ENCODE data around the gene FBXO3. TPM values are rescaled to one million over a fixed set of nuclear protein-coding genes. Genes with fewer than 3 reads are reported as not detected.

Gene FBXO3
- total and polyA plus RNA-seq, 9 of the 15 experiments (the other 6 are each of a cell fraction or from before 2014, with no cell fraction given), result 11.6 to 59.3 (median 29.2) TPM

DNA sequence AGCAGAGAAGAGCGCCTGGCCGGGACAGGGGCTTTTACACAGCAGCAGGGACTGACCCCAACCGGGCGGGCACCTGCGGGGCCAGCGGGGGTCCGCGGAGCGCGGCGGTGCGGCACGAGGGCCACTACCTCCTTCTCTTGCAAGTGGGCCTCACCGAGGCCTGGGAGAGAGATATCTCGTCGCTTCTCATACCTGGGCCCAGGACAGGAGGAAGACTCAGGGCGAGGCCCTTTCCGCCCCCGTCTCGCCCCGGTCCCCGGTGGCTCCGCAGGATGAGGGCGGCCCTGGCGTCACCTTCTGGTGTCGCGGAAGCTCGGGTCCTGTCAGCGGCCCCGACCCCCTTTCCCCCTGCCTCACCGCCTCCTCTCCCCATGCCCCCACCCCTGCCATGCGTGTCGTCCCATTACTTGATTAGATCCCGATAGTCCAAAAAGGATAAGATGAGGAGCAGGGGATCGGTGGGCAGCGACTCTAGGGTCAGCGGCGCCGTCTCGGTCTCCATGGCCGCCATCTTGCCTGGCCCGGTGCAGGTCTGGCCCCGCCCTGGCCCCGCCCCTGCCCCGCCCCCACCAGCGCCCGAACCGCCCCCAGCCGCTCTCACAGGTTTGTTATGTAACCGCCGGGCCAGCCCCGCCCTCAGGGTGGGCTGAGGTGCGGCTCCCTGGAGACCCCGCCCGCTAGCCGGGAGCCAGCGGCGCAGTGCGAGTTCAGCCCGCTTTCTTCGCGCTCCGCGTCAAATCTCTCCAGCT, at the start of gene FBXO3 (continued):
- TF ChIP-seq, protein P1, sequence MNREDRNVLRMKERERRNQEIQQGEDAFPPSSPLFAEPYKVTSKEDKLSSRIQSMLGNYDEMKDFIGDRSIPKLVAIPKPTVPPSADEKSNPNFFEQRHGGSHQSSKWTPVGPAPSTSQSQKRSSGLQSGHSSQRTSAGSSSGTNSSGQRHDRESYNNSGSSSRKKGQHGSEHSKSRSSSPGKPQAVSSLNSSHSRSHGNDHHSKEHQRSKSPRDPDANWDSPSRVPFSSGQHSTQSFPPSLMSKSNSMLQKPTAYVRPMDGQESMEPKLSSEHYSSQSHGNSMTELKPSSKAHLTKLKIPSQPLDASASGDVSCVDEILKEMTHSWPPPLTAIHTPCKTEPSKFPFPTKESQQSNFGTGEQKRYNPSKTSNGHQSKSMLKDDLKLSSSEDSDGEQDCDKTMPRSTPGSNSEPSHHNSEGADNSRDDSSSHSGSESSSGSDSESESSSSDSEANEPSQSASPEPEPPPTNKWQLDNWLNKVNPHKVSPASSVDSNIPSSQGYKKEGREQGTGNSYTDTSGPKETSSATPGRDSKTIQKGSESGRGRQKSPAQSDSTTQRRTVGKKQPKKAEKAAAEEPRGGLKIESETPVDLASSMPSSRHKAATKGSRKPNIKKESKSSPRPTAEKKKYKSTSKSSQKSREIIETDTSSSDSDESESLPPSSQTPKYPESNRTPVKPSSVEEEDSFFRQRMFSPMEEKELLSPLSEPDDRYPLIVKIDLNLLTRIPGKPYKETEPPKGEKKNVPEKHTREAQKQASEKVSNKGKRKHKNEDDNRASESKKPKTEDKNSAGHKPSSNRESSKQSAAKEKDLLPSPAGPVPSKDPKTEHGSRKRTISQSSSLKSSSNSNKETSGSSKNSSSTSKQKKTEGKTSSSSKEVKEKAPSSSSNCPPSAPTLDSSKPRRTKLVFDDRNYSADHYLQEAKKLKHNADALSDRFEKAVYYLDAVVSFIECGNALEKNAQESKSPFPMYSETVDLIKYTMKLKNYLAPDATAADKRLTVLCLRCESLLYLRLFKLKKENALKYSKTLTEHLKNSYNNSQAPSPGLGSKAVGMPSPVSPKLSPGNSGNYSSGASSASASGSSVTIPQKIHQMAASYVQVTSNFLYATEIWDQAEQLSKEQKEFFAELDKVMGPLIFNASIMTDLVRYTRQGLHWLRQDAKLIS (CRISPR knock-in tag; IDR thresholded peaks at IDR 0.05), result no peak
- TF ChIP-seq TARDBP (IDR thresholded peaks at IDR 0.05) (no peak), HDAC1 (IDR thresholded peaks at IDR 0.05) (no peak), NR3C1 (CRISPR knock-in tag; IDR thresholded peaks at IDR 0.05) (no peak), ZNF311 (CRISPR knock-in tag; IDR thresholded peaks at IDR 0.05) (no peak), KLF10 (CRISPR knock-in tag; IDR thresholded peaks at IDR 0.05) (no peak), CHD1 (IDR thresholded peaks at IDR 0.05; ENCODE audit: low read length) (no peak), MEF2A (IDR thresholded peaks at IDR 0.05; ENCODE audit: control insufficient read depth, low read depth, low read length) (no peak), KAT2B (IDR thresholded peaks at IDR 0.05; ENCODE audit: low read depth, low read length) (no peak), C11orf30 (IDR thresholded peaks at IDR 0.05; ENCODE audit: low read depth) (no peak), NFATC3 (IDR thresholded peaks at IDR 0.05) (no peak), IRF2 (CRISPR knock-in tag; IDR thresholded peaks at IDR 0.05) (no peak), ZNF239 (CRISPR knock-in tag; IDR thresholded peaks at IDR 0.05) (no peak), ZNF24 (IDR thresholded peaks at IDR 0.05) (no peak)
- TF ChIP-seq, protein P2, sequence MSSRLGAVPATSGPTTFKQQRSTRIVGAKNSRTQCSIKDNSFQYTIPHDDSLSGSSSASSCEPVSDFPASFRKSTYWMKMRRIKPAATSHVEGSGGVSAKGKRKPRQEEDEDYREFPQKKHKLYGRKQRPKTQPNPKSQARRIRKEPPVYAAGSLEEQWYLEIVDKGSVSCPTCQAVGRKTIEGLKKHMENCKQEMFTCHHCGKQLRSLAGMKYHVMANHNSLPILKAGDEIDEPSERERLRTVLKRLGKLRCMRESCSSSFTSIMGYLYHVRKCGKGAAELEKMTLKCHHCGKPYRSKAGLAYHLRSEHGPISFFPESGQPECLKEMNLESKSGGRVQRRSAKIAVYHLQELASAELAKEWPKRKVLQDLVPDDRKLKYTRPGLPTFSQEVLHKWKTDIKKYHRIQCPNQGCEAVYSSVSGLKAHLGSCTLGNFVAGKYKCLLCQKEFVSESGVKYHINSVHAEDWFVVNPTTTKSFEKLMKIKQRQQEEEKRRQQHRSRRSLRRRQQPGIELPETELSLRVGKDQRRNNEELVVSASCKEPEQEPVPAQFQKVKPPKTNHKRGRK (tag; IDR thresholded peaks at IDR 0.05), result no peak
- TF ChIP-seq, protein P3, sequence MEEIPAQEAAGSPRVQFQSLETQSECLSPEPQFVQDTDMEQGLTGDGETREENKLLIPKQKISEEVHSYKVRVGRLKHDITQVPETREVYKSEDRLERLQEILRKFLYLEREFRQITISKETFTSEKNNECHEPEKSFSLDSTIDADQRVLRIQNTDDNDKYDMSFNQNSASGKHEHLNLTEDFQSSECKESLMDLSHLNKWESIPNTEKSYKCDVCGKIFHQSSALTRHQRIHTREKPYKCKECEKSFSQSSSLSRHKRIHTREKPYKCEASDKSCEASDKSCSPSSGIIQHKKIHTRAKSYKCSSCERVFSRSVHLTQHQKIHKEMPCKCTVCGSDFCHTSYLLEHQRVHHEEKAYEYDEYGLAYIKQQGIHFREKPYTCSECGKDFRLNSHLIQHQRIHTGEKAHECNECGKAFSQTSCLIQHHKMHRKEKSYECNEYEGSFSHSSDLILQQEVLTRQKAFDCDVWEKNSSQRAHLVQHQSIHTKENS (CRISPR knock-in tag; IDR thresholded peaks at IDR 0.05), result no peak
- TF ChIP-seq, protein P4, sequence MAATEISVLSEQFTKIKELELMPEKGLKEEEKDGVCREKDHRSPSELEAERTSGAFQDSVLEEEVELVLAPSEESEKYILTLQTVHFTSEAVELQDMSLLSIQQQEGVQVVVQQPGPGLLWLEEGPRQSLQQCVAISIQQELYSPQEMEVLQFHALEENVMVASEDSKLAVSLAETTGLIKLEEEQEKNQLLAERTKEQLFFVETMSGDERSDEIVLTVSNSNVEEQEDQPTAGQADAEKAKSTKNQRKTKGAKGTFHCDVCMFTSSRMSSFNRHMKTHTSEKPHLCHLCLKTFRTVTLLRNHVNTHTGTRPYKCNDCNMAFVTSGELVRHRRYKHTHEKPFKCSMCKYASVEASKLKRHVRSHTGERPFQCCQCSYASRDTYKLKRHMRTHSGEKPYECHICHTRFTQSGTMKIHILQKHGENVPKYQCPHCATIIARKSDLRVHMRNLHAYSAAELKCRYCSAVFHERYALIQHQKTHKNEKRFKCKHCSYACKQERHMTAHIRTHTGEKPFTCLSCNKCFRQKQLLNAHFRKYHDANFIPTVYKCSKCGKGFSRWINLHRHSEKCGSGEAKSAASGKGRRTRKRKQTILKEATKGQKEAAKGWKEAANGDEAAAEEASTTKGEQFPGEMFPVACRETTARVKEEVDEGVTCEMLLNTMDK (IDR thresholded peaks at IDR 0.05; ENCODE audit: borderline replicate concordance, insufficient read depth, low read depth, low read length, poor library complexity, severe bottlenecking), result no peak
- TF ChIP-seq, protein P5, sequence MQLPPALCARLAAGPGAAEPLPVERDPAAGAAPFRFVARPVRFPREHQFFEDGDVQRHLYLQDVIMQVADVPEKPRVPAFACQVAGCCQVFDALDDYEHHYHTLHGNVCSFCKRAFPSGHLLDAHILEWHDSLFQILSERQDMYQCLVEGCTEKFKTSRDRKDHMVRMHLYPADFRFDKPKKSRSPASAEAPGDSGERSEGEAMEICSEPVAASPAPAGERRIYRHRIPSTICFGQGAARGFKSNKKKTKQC (CRISPR knock-in tag; IDR thresholded peaks at IDR 0.05), result 0 out of 2 replicates have a peak, but pooled peaks have one; percentile 23
